A673 (cell line): ENCODE measurements around the gene RNASEH2A.

Source experiments
- CTCF ChIP-seq: fragments of 300-800, 200-600 bp; sonication (generic); conservative IDR thresholded peaks from 2 replicates; pipeline ENCODE4 v1.5.1; 2017; ENCODE audit warnings: low read depth, mild to moderate bottlenecking, antibody characterized with exemption, low read length, moderate library complexity, mixed read lengths
- EZH2 ChIP-seq: fragments of 200-600 bp; sonication (generic); IDR thresholded peaks from 2 replicates; pipeline ENCODE4 v1.6.1; 2017; ENCODE audit warnings: borderline replicate concordance, low read depth, mild to moderate bottlenecking, mixed read lengths, antibody characterized with exemption, low read length; ENCODE audit not compliant: poor library complexity, severe bottlenecking

- TF ChIP-seq CTCF (no peak), EZH2 (no peak)
Observed at GRCh38 chr19:12858041-12858928, 51.9 kb downstream of the RNASEH2A start.
